ENCODE results near the gene APEH.

DNA sequence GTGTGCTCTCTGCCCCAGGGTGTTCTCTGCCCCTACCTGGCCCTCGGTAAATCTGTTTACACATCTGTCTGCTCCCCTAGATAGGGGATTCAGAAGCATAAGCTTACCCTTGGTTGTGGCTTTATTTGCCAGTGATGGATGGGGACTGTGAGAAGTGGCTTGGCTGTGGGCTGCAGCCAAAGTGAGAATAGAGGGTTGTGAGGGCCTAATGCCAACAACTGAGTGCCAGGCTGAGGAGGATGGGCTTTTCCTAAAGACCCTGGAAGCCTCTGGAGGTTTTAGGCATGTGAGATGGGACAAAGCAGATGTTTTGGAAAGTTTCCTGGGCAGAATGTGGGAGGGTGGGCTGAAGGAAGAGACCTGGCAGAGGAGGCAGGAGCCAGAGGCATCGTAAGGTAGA is 15.4 kb upstream of the APEH start:
- no peak for TF ChIP-seq CTCF (IDR thresholded peaks at IDR 0.05; ENCODE audit: insufficient read depth, low read length, poor library complexity, severe bottlenecking)
- TF ChIP-seq EZH2phosphoT487 (conservative IDR thresholded peaks at IDR 0.05; ENCODE audit: low read length): no peak
